Tongue (tissue), 2 donors: ENCODE measurements around the gene NCOA5. TPM values are rescaled to one million over a fixed set of nuclear protein-coding genes. Genes with fewer than 3 reads are reported as not detected.

Experiments
- DNase-seq: peaks from one replicate; pipeline ENCODE4 v3.0.0-alpha.2; 2015
- total RNA-seq: library from RNA; depleted of rRNA; stranded (reverse); fragments of >200 nt; gene quantifications from one replicate; pipeline ENCODE4 v1.2.3, GENCODE V29; 2014

The NCOA5 gene
- total RNA-seq, 1 donor from 2014 or later: 32.4 TPM

DNA sequence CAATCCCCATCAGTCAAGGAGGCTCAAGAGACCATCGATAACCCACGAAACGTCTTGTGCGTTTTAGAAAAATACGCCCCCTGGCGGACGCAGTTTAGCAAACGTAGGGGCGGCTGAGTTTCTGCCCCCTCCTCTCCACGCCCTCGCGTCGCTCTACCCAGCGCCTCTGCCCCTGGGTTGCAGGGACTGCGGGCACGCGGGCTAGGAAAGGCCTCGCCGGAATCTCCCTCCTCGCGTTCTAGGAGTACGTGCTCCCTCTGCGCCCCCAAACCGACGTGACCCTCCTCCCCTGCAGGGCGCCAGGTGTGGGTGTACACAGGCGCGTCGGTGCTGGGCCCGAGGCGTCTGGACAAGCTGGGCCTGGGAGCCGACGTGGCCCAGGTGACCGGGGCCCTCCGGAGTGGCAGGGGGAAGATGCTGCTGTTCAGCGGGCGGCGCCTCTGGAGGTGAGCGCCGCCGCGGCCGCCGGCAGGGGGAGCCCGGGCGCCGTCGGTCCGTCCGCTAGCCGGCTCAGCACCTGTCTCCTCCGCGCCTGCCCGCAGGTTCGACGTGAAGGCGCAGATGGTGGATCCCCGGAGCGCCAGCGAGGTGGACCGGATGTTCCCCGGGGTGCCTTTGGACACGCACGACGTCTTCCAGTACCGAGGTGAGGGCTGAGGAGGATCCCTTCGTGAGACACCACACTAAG is 75.8 kb downstream of the NCOA5 start:
- DNase-seq: peak; percentile 53

DNA sequence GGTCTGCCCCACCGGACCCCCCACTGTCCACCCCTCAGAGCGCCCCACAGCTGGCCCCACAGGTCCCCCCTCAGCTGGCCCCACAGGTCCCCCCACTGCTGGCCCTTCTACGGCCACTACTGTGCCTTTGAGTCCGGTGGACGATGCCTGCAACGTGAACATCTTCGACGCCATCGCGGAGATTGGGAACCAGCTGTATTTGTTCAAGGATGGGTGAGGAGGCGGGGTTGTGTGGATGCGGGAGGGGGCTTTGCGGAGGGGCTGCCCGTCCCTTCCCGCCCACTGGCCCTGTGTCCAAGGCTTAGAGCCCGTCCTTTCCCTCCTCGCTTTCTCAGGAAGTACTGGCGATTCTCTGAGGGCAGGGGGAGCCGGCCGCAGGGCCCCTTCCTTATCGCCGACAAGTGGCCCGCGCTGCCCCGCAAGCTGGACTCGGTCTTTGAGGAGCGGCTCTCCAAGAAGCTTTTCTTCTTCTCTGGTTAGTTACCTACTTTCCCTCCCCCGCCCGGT is 76.4 kb downstream of the NCOA5 start:
- no peak for DNase-seq

GRCh38 chr20:46012921-46013320 is 76.8 kb downstream of the NCOA5 start:
- DNase-seq: no peak

DNA sequence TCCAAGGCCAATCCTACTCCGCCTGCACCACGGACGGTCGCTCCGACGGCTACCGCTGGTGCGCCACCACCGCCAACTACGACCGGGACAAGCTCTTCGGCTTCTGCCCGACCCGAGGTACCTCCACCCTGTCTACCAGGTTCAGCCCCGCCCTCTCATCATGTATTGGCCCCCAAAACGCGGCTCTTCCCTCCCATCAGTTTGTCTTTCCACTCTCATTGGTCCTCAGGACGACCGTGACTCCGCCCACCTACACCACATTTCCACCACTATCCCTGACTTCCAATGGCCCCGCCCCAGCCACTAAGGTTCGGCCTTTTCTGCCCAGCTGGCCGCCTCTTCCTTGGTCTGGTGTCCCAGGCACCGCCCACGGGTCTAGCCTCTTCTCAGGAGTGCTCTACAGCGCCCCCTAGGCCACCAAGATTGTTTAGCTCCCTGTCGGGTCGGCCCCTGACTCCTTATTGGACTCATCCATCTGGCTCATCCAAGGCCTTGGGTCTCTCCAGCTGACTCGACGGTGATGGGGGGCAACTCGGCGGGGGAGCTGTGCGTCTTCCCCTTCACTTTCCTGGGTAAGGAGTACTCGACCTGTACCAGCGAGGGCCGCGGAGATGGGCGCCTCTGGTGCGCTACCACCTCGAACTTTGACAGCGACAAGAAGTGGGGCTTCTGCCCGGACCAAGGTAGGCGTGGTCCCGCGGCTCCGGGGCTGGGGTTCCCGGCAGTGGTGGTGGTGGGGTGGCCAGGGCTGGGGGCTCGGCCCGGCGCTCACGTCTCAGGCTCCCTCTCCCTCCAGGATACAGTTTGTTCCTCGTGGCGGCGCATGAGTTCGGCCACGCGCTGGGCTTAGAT is 77.9 kb downstream of the NCOA5 start:
- no peak for DNase-seq

Other genes starting within 250 kb of the NCOA5 start
- 27.7 TPM for gene ACOT8, start 232.6 kb downstream of the NCOA5 start, total RNA-seq
- gene ZSWIM3, start 232.3 kb downstream of the NCOA5 start, total RNA-seq: 5.2 TPM
- 3.3 TPM for gene ZSWIM1, start 208.7 kb downstream of the NCOA5 start, total RNA-seq
- 6.4 TPM for gene SPATA25, start 202.3 kb downstream of the NCOA5 start, total RNA-seq
- 16.0 TPM for gene NEURL2, start 198.8 kb downstream of the NCOA5 start, total RNA-seq
- 32.6 TPM for gene CTSA, start 198.6 kb downstream of the NCOA5 start, total RNA-seq
- gene PLTP, start 177.8 kb downstream of the NCOA5 start, total RNA-seq: 14.0 TPM
- gene PCIF1, start 155.3 kb downstream of the NCOA5 start, total RNA-seq: 18.0 TPM
- gene ZNF335, start 117.8 kb downstream of the NCOA5 start, total RNA-seq: 14.4 TPM
- 1.9 TPM for gene MMP9, start 81.1 kb downstream of the NCOA5 start, total RNA-seq
- gene SLC12A5, start 60.7 kb downstream of the NCOA5 start, total RNA-seq: 0.21 TPM
- 3.3 TPM for gene CD40, start 28.4 kb upstream of the NCOA5 start, total RNA-seq
- gene CDH22, start 218.5 kb upstream of the NCOA5 start, total RNA-seq: 0.41 TPM